ENCODE results near the gene TANGO2.

DNA sequence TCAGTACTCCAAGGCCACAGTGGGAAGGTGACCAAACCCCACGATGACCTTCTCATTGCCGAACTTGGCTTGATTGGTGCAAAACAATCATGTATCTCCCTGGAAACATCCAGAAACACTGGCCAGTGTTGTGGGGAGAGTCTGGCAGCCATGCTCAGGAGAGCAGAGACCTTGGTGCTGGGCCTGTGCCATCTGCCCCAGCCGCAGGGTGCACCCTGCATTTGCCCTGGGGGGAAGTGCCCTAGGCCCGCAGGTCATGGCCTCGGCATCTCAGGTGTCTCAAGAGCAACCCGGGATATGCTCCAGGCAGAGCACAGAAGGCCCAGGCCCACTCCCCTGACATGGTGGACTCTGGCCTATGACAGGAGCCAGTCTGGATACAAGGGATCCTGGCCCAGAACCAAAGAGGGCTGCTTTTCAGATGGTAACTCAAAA lies 28.0 kb upstream of the TANGO2 start:
- TF ChIP-seq, protein P1, sequence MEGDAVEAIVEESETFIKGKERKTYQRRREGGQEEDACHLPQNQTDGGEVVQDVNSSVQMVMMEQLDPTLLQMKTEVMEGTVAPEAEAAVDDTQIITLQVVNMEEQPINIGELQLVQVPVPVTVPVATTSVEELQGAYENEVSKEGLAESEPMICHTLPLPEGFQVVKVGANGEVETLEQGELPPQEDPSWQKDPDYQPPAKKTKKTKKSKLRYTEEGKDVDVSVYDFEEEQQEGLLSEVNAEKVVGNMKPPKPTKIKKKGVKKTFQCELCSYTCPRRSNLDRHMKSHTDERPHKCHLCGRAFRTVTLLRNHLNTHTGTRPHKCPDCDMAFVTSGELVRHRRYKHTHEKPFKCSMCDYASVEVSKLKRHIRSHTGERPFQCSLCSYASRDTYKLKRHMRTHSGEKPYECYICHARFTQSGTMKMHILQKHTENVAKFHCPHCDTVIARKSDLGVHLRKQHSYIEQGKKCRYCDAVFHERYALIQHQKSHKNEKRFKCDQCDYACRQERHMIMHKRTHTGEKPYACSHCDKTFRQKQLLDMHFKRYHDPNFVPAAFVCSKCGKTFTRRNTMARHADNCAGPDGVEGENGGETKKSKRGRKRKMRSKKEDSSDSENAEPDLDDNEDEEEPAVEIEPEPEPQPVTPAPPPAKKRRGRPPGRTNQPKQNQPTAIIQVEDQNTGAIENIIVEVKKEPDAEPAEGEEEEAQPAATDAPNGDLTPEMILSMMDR (IDR thresholded peaks at IDR 0.05 in 8 of 11, conservative IDR thresholded peaks at IDR 0.05 in 3 of 11) = no peak
- TF ChIP-seq POLR2A (IDR thresholded peaks at IDR 0.05) (no peak), POLR2AphosphoS5 (IDR thresholded peaks at IDR 0.05) (no peak)
